Epithelial cell of esophagus (primary cell): ENCODE results near the gene UBE3B.

ENCODE experiments used
- DNase-seq: peaks from one replicate; pipeline ENCODE4 v3.0.0; 2010; ENCODE audit warnings: low read depth
- H3K4me3 ChIP-seq: 2 replicates; pipeline ENCODE4 v1.5.1; 2011; ENCODE audit warnings: mild to moderate bottlenecking, low read length, control low read depth
- CTCF ChIP-seq: IDR thresholded peaks from 2 replicates; pipeline ENCODE4 v1.5.1; 2011; ENCODE audit warnings: low read depth, mild to moderate bottlenecking, low read length, control low read depth, inconsistent platforms; ENCODE audit not compliant: insufficient read depth; ENCODE audit errors: missing control alignments

Gene UBE3B

GRCh38 chr12:109444259-109444658 is 33.2 kb upstream of the UBE3B start:
- H3K4me3 ChIP-seq = no peak overlapping the region
- DNase-seq = peak; percentile 16
- no peak for TF ChIP-seq CTCF

- no peak overlapping the region for H3K4me3 ChIP-seq
- DNase-seq = no peak
- TF ChIP-seq CTCF = no peak
Measured at GRCh38 chr12:109445191-109445609, 32.2 kb upstream of the UBE3B start.

- no peak for TF ChIP-seq CTCF
- no peak for DNase-seq
- H3K4me3 ChIP-seq = no peak overlapping the region
Measured at GRCh38 chr12:109446869-109447268, 30.6 kb upstream of the UBE3B start.

- DNase-seq = no peak
- no peak for TF ChIP-seq CTCF
- H3K4me3 ChIP-seq = no peak overlapping the region
Measured at GRCh38 chr12:109447482-109447881, 30.0 kb upstream of the UBE3B start.

GRCh38 chr12:109448272-109448671 is 29.2 kb upstream of the UBE3B start:
- no peak overlapping the region for H3K4me3 ChIP-seq
- TF ChIP-seq CTCF = no peak
- DNase-seq = no peak

- no peak for TF ChIP-seq CTCF
- no peak overlapping the region for H3K4me3 ChIP-seq
- DNase-seq = no peak
Measured at GRCh38 chr12:109448707-109449390, 28.6 kb upstream of the UBE3B start.
